HEK293 (cell line): ENCODE results near the gene GGNBP2.

Experiments
- CTCF ChIA-PET: fragments of 350-600 bp; formaldehyde crosslinking; extraction: SDS; loops from one replicate; lab custom pipeline; 2021; ENCODE audit warnings: antibody characterized with exemption; lab: Yijun Ruan, JAX
- POLR2A ChIA-PET: fragments of 300-600 bp; formaldehyde crosslinking; extraction: SDS; loops from one replicate; lab custom pipeline; 2020; ENCODE audit warnings: antibody characterized with exemption, inconsistent platforms; lab: Yijun Ruan, JAX
- H3K27ac ChIP-seq: fragments of 200-500 bp; sonication (Bioruptor generic); 2 replicates; pipeline ENCODE4 v1.5.1; 2014; ENCODE audit warnings: low read depth, low read length, control low read depth, inconsistent platforms; ENCODE audit errors: extremely low read depth
- H3K36me3 ChIP-seq, 2 experiments: fragments of 200-500 bp in 1 of 2; sonication (Bioruptor generic) in 1 of 2; 1 replicate in 1 of 2; 2 replicates in 1 of 2; pipeline ENCODE4 v1.5.1; 2014 to 2017; ENCODE audit warnings: inconsistent platforms in 2 of 2, low read length in 2 of 2; ENCODE audit not compliant: control insufficient read depth in 2 of 2, insufficient read depth in 1 of 2
- H3K4me1 ChIP-seq: fragments of 200-500 bp; sonication (Bioruptor generic); 2 replicates; pipeline ENCODE4 v1.5.1; 2014; ENCODE audit warnings: mild to moderate bottlenecking, low read length, inconsistent platforms; ENCODE audit not compliant: control insufficient read depth, insufficient read depth
- H3K4me3 ChIP-seq: 2 replicates; pipeline ENCODE4 v1.5.1; 2011; ENCODE audit warnings: low read depth, mild to moderate bottlenecking, control low read depth, low read length, moderate library complexity
- H3K9me3 ChIP-seq: fragments of 200-500 bp; sonication (Bioruptor generic); 2 replicates; pipeline ENCODE4 v1.5.1; 2014; ENCODE audit warnings: low read depth, low read length, inconsistent platforms; ENCODE audit not compliant: control insufficient read depth, insufficient read depth
- GLI2 ChIP-seq: fragments of 450-650 bp; formaldehyde crosslinking; IDR thresholded peaks from 2 replicates; pipeline ENCODE4; 2017; ENCODE audit warnings: missing biosample characterization, missing genetic modification characterization, low read depth, borderline replicate concordance
- GLI4 ChIP-seq: fragments of 450-650 bp; formaldehyde crosslinking; IDR thresholded peaks from 2 replicates; pipeline ENCODE4 v1.5.1; 2016; ENCODE audit warnings: missing biosample characterization, missing genetic modification characterization
- GLIS1 ChIP-seq: fragments of 450-650 bp; formaldehyde crosslinking; IDR thresholded peaks from 2 replicates; pipeline ENCODE4 v1.5.1; 2016; ENCODE audit warnings: missing biosample characterization, missing genetic modification characterization
- HOXA7 ChIP-seq: sonication (generic); formaldehyde crosslinking; IDR thresholded peaks from 2 replicates; pipeline ENCODE4 v1.8.1; 2022; ENCODE audit warnings: missing genetic modification reagents, borderline replicate concordance
- IKZF3 ChIP-seq: fragments of 450-650 bp; IDR thresholded peaks from 2 replicates; pipeline ENCODE4 v1.5.0; 2018; ENCODE audit warnings: missing biosample characterization, mild to moderate bottlenecking, missing genetic modification characterization, moderate library complexity
- INSM2 ChIP-seq: fragments of 450-650 bp; formaldehyde crosslinking; IDR thresholded peaks from 2 replicates; pipeline ENCODE4 v1.5.1; 2016; ENCODE audit warnings: missing biosample characterization, missing genetic modification characterization
- KLF9 ChIP-seq: fragments of 450-650 bp; formaldehyde crosslinking; IDR thresholded peaks from 2 replicates; pipeline ENCODE4 v1.5.1; 2016; ENCODE audit warnings: missing biosample characterization, missing genetic modification characterization, low read depth
- YY1 ChIP-seq: fragments of 450-650 bp; formaldehyde crosslinking; IDR thresholded peaks from 2 replicates; pipeline ENCODE4 v1.5.1; 2018; ENCODE audit warnings: missing biosample characterization, missing genetic modification characterization
- ZBTB44 ChIP-seq: fragments of 450-650 bp; IDR thresholded peaks from 2 replicates; pipeline ENCODE4 v1.5.1; 2018; ENCODE audit warnings: missing biosample characterization, mild to moderate bottlenecking, missing genetic modification characterization
- ZBTB6 ChIP-seq: fragments of 450-650 bp; formaldehyde crosslinking; IDR thresholded peaks from 2 replicates; pipeline ENCODE4 v1.5.1; 2017; ENCODE audit warnings: missing biosample characterization, missing genetic modification characterization
- ZFP41 ChIP-seq: fragments of 450-650 bp; formaldehyde crosslinking; IDR thresholded peaks from 2 replicates; pipeline ENCODE4 v1.5.1; 2016; ENCODE audit warnings: missing biosample characterization, missing genetic modification characterization, borderline replicate concordance
- ZNF133 ChIP-seq: fragments of 450-650 bp; formaldehyde crosslinking; IDR thresholded peaks from 2 replicates; pipeline ENCODE4 v1.5.1; 2016; ENCODE audit warnings: missing biosample characterization, missing genetic modification characterization
- ZNF138 ChIP-seq: fragments of 450-650 bp; formaldehyde crosslinking; IDR thresholded peaks from 2 replicates; pipeline ENCODE4 v1.5.1; 2016; ENCODE audit warnings: missing biosample characterization, missing genetic modification characterization, borderline replicate concordance
- ZNF146 ChIP-seq: fragments of 450-650 bp; formaldehyde crosslinking; IDR thresholded peaks from 2 replicates; pipeline ENCODE4 v1.5.1; 2016; ENCODE audit warnings: missing biosample characterization, missing genetic modification characterization
- ZNF24 ChIP-seq: fragments of 450-650 bp; formaldehyde crosslinking; IDR thresholded peaks from 2 replicates; pipeline ENCODE4 v1.5.1; 2016; ENCODE audit warnings: missing biosample characterization, missing genetic modification characterization
- ZNF302 ChIP-seq: fragments of 450-650 bp; formaldehyde crosslinking; IDR thresholded peaks from 2 replicates; pipeline ENCODE4 v1.5.1; 2016; ENCODE audit warnings: missing biosample characterization, missing genetic modification characterization, low read depth
- ZNF311 ChIP-seq: fragments of 450-650 bp; formaldehyde crosslinking; IDR thresholded peaks from 2 replicates; pipeline ENCODE4 v1.5.1; 2017; ENCODE audit warnings: missing biosample characterization, missing genetic modification characterization, borderline replicate concordance
- ZNF398 ChIP-seq: fragments of 450-650 bp; formaldehyde crosslinking; IDR thresholded peaks from 2 replicates; pipeline ENCODE4 v1.5.1; 2017; ENCODE audit warnings: missing biosample characterization, missing genetic modification characterization
- ZNF404 ChIP-seq: fragments of 450-650 bp; formaldehyde crosslinking; IDR thresholded peaks from 2 replicates; pipeline ENCODE4 v1.5.1; 2017; ENCODE audit warnings: missing biosample characterization, missing genetic modification characterization
- ZNF416 ChIP-seq: fragments of 450-650 bp; formaldehyde crosslinking; IDR thresholded peaks from 2 replicates; pipeline ENCODE4 v1.5.1; 2016; ENCODE audit warnings: missing biosample characterization, missing genetic modification characterization
- ZNF514 ChIP-seq: fragments of 450-650 bp; formaldehyde crosslinking; IDR thresholded peaks from 2 replicates; pipeline ENCODE4 v1.5.1; 2016; ENCODE audit warnings: missing biosample characterization, missing genetic modification characterization
- ZNF530 ChIP-seq: fragments of 450-650 bp; formaldehyde crosslinking; IDR thresholded peaks from 2 replicates; pipeline ENCODE4 v1.5.1; 2016; ENCODE audit warnings: low read depth, missing biosample characterization, missing genetic modification characterization
- ZNF629 ChIP-seq: fragments of 450-650 bp; formaldehyde crosslinking; IDR thresholded peaks from 2 replicates; pipeline ENCODE4 v1.5.1; 2017; ENCODE audit warnings: missing biosample characterization, missing genetic modification characterization
- ZNF660 ChIP-seq: fragments of 450-650 bp; IDR thresholded peaks from 2 replicates; pipeline ENCODE4 v1.5.1; 2018; ENCODE audit warnings: missing biosample characterization, mild to moderate bottlenecking, missing genetic modification characterization
- ZNF692 ChIP-seq: fragments of 450-650 bp; formaldehyde crosslinking; IDR thresholded peaks from 2 replicates; pipeline ENCODE4 v1.5.1; 2016; ENCODE audit warnings: missing biosample characterization, missing genetic modification characterization
- ZNF747 ChIP-seq: fragments of 450-650 bp; formaldehyde crosslinking; IDR thresholded peaks from 2 replicates; pipeline ENCODE4 v1.5.1; 2016; ENCODE audit warnings: missing biosample characterization, missing genetic modification characterization
- ZSCAN30 ChIP-seq: fragments of 450-650 bp; IDR thresholded peaks from 2 replicates; pipeline ENCODE4 v1.5.1; 2018; ENCODE audit warnings: missing biosample characterization, mild to moderate bottlenecking, missing genetic modification characterization, moderate library complexity
- ZSCAN4 ChIP-seq: fragments of 450-650 bp; formaldehyde crosslinking; IDR thresholded peaks from 2 replicates; pipeline ENCODE4 v1.5.1; 2017; ENCODE audit warnings: missing biosample characterization, missing genetic modification characterization

Gene GGNBP2

GRCh38 chr17:36534840-36535668 is 9.7 kb upstream of the GGNBP2 start, which contains the start of the genes MYO19 and PIGW (continued):
- TF ChIP-seq ZNF146, result no peak; the same call in 1 of the 2 replicates
- peak; percentile 66 for TF ChIP-seq KLF9 (tag by site-specific recombination)
- no peak for TF ChIP-seq ZSCAN4 (tag by site-specific recombination)
- TF ChIP-seq ZNF629, result peak; percentile 73
- no peak for TF ChIP-seq ZNF530 (tag by site-specific recombination)

- CTCF ChIA-PET, result interaction anchor here (0.6 to 1.6 kb wide), 5 partner anchors 15 to 559 kb away, joined by 3 to 4 read pairs (median 3); partner anchors contain the start of gene MRM1
- TF ChIP-seq ZBTB44 (tag by site-specific recombination) (no peak), ZNF404 (tag by site-specific recombination) (no peak), ZNF398 (no peak), ZNF416 (tag by site-specific recombination) (no peak), ZNF133 (tag by site-specific recombination) (no peak), GLIS1 (tag by site-specific recombination) (no peak; the same call in 1 of the 2 replicates), ZNF302 (tag by site-specific recombination) (no peak), ZNF692 (tag by site-specific recombination) (no peak), INSM2 (tag by site-specific recombination) (no peak), ZNF138 (tag by site-specific recombination) (no peak), ZBTB6 (tag by site-specific recombination) (no peak), IKZF3 (tag by site-specific recombination) (no peak), YY1 (tag by site-specific recombination) (no peak), HOXA7 (no peak), ZFP41 (tag by site-specific recombination) (no peak), ZNF24 (peak; percentile 81), ZSCAN30 (no peak), ZNF660 (no peak), ZNF514 (tag by site-specific recombination) (no peak), GLI2 (tag by site-specific recombination) (no peak), ZNF311 (tag by site-specific recombination) (no peak), ZNF747 (tag by site-specific recombination) (no peak), GLI4 (no peak)
Observed at GRCh38 chr17:36535669-36536081, 9.0 kb upstream of the GGNBP2 start.

More at GRCh38 chr17:36535669-36536081, 9.0 kb upstream of the GGNBP2 start:
- H3K27ac ChIP-seq, result peak overlapping the region; percentile 94
- POLR2A ChIA-PET, result interaction anchor here (0.6 to 4.5 kb wide), 7 partner anchors 10 to 67 kb away, joined by 3 to 81 read pairs (median 3); partner anchors contain the start of genes GGNBP2 and MRM1
- no peaks in the 10 kb centered on the region for H3K9me3 ChIP-seq
- H3K4me3 ChIP-seq, result peak overlapping the region; percentile 91
- 0 out of 2 replicates have a peak, but pooled peaks cover 3% of the 10 kb centered on the region for H3K4me1 ChIP-seq
- peaks cover 44 to 53% of the 10 kb centered on the region in 2 experiments for H3K36me3 ChIP-seq
